IMR-90 (cell line): Measurements from ENCODE around the gene KLHL42.

Experiments used
- CEBPB ChIP-seq: IDR thresholded peaks from 2 replicates; pipeline ENCODE4 v1.6.1; 2012; ENCODE audit warnings: low read depth, low read length, improper control_type of control experiment
- CHD1 ChIP-seq: IDR thresholded peaks from 2 replicates; pipeline ENCODE4 v1.6.1; 2012; ENCODE audit warnings: low read depth, low read length, improper control_type of control experiment
- CTCF ChIP-seq: conservative IDR thresholded peaks from 2 replicates; pipeline ENCODE4 v1.5.1; 2012; ENCODE audit warnings: mild to moderate bottlenecking, low read depth, low read length, improper control_type of control experiment
- POLR2A ChIP-seq: IDR thresholded peaks from 2 replicates; pipeline ENCODE4 v1.6.1; 2012; ENCODE audit warnings: mild to moderate bottlenecking, low read depth, low read length
- RAD21 ChIP-seq: IDR thresholded peaks from 2 replicates; pipeline ENCODE4 v1.6.1; 2012; ENCODE audit warnings: low read length, improper control_type of control experiment
- RCOR1 ChIP-seq: IDR thresholded peaks from 2 replicates; pipeline ENCODE4 v1.6.1; 2012; ENCODE audit warnings: mild to moderate bottlenecking, low read length, improper control_type of control experiment; ENCODE audit not compliant: insufficient replicate concordance

- TF ChIP-seq CTCF (no peak), CHD1 (no peak), CEBPB (peak; percentile 49; the same call in 1 of the 2 replicates), POLR2A (no peak), RAD21 (no peak), RCOR1 (no peak)
Observed at GRCh38 chr12:27781680-27782079, 1.6 kb downstream of the KLHL42 start.
